ENCODE results near the gene AMIGO1.

AMIGO1 gene

GRCh38 chr1:109534307-109534858 is 24.9 kb upstream of the AMIGO1 start:
- Histone ChIP-seq H3K27ac (replicated peaks) (no peak overlapping the region), H3K4me3 (replicated peaks; ENCODE audit: insufficient read depth, low read length) (no peak overlapping the region), H3K27me3 (ENCODE audit: insufficient read depth, poor library complexity, severe bottlenecking) (no peaks in the 10 kb centered on the region)
- DNase-seq (ENCODE audit: low read depth in 1 of 2, low spot score in 1 of 2) = no peak
- TF ChIP-seq REST (IDR thresholded peaks at IDR 0.05; ENCODE audit: insufficient replicate concordance, low read depth) = no peak
- no peak for TF ChIP-seq POLR2AphosphoS5 (IDR thresholded peaks at IDR 0.05; ENCODE audit: low read depth)
- no peak for TF ChIP-seq SPI1 (IDR thresholded peaks at IDR 0.05; ENCODE audit: borderline replicate concordance, low read depth)
- TF ChIP-seq CTCF (IDR thresholded peaks at IDR 0.05; ENCODE audit: insufficient read depth, low read length) = no peak
- no peak for TF ChIP-seq GABPA (IDR thresholded peaks at IDR 0.05; ENCODE audit: low read depth)

- H3K27ac ChIP-seq (replicated peaks) = peak overlapping the region; percentile 23; the same call in 1 of the 2 replicates
- DNase-seq (ENCODE audit: low read depth in 1 of 2, low spot score in 1 of 2) = peak; percentile 50 to 83
- no peak for TF ChIP-seq GABPA (IDR thresholded peaks at IDR 0.05; ENCODE audit: low read depth)
- no peak for TF ChIP-seq POLR2AphosphoS5 (IDR thresholded peaks at IDR 0.05; ENCODE audit: low read depth)
- TF ChIP-seq CTCF (IDR thresholded peaks at IDR 0.05; ENCODE audit: insufficient read depth, low read length) = peak; percentile 96
- peak overlapping the region; percentile 26; the same call in 1 of the 2 replicates for H3K4me3 ChIP-seq (replicated peaks; ENCODE audit: insufficient read depth, low read length)
- no peaks in the 10 kb centered on the region for H3K27me3 ChIP-seq (ENCODE audit: insufficient read depth, poor library complexity, severe bottlenecking)
These were observed 23.0 kb upstream of the AMIGO1 start for GRCh38 chr1:109532365-109533136.

GRCh38 chr1:109531826-109532364 is 22.4 kb upstream of the AMIGO1 start:
- DNase-seq (ENCODE audit: low read depth in 1 of 2, low spot score in 1 of 2) = no peak
- no peak overlapping the region for H3K4me3 ChIP-seq (replicated peaks; ENCODE audit: insufficient read depth, low read length)

More at GRCh38 chr1:109531826-109532364, 22.4 kb upstream of the AMIGO1 start:
- TF ChIP-seq SPI1 (IDR thresholded peaks at IDR 0.05; ENCODE audit: borderline replicate concordance, low read depth) (no peak), GABPA (IDR thresholded peaks at IDR 0.05; ENCODE audit: low read depth) (no peak), REST (IDR thresholded peaks at IDR 0.05; ENCODE audit: insufficient replicate concordance, low read depth) (no peak)
- Histone ChIP-seq H3K27me3 (ENCODE audit: insufficient read depth, poor library complexity, severe bottlenecking) (no peaks in the 10 kb centered on the region), H3K27ac (replicated peaks) (no peak overlapping the region)

Data from HL-60 (cell line).